ENCODE measurements around the gene FBXO28.

- TF ChIP-seq CTCF (IDR thresholded peaks at IDR 0.05) (no peak), EP300 (IDR thresholded peaks at IDR 0.05) (no peak)
Measured at GRCh38 chr1:224082146-224082545, 31.8 kb upstream of the FBXO28 start.

Measured in sigmoid colon (tissue), 4 donors.